Nephron (organoid): ENCODE results near the gene UBE4B.

Experiments used
- H3K27ac Mint-ChIP-seq, 3 experiments: 2 replicates each; pipeline ENCODE4 v1.8.0; 2020; ENCODE audit warnings: mixed read lengths in 3 of 3, mild to moderate bottlenecking in 2 of 3, moderate library complexity in 1 of 3
- H3K27me3 Mint-ChIP-seq: 2 replicates; pipeline ENCODE4 v1.8.0; 2021; ENCODE audit warnings: low read depth, mild to moderate bottlenecking, moderate library complexity, mixed read lengths
- H3K36me3 Mint-ChIP-seq: 2 replicates; pipeline ENCODE4 v1.8.0; 2020; ENCODE audit warnings: low read depth, mixed read lengths
- H3K4me1 Mint-ChIP-seq: 2 replicates; pipeline ENCODE4 v1.8.0; 2020; ENCODE audit warnings: mixed read lengths
- H3K4me3 Mint-ChIP-seq, 3 experiments: 2 replicates each; pipeline ENCODE4 v1.8.0; 2020; ENCODE audit warnings: mild to moderate bottlenecking in 3 of 3, mixed read lengths in 3 of 3, moderate library complexity in 2 of 3
- H3K9me3 Mint-ChIP-seq: 2 replicates; pipeline ENCODE4 v1.8.0; 2020; ENCODE audit warnings: mixed read lengths
- TF ChIP-seq, protein P1 (sequence below), 3 experiments: fragments of 200-600 bp; sonication (generic); IDR thresholded peaks; one replicate each; pipeline ENCODE4 v1.5.0; 2021; ENCODE audit warnings: antibody characterized with exemption in 3 of 3; ENCODE audit not compliant: unreplicated experiment in 3 of 3

Gene UBE4B

DNA sequence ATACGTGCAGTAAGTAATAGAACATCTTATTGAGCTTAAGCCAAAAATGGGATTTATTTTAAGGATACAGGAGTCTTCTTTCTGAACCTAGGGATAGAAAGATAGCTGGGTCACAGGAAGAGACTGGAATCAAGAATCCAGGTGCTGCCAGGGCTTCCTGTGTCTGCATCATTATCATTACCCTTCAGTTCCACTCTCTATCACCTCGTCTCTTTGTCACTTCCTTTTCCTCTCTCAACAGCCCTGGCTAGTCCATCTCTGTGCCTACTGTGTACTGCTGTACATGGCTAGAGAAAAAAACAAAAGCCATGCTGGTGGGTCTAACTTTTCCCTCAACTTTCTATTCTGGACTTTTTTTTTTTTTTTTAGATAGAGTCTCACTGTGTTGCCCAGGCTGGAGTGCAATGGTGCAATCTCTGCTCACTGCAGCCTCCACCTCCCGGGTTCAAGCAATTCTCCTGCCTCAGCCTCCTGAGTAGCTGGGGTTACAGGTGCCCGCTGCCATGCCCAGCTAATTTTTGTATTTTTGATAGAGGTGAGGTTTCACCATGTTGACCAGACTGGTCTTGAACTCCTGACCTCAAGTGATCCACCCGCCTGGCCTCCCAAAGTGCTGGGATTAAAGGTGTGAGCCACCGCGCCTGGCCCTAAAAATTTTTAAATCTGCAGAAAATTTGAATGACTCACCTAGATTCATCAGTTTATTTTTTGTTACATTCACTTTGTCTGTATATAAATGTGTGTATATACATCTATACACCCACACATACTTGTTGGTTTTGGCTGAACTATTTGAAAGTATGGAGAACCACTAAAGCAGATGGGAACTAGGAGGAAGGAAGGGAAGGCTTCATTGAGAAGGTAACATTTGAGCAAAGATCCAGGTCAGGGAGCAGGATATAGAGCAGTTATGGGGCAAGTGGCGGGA, 31.9 kb downstream of the UBE4B start:
- Mint-ChIP-seq H3K4me1 (peaks cover 10% of the 10 kb centered on the region), H3K4me3 (no peak overlapping the region), H3K27ac (peak overlapping the region in 2 of 3 experiments; percentile 20 to 29), H3K36me3 (no peaks in the 10 kb centered on the region), H3K27me3 (no peaks in the 10 kb centered on the region), H3K9me3 (no peaks in the 10 kb centered on the region)
- TF ChIP-seq, protein P1, sequence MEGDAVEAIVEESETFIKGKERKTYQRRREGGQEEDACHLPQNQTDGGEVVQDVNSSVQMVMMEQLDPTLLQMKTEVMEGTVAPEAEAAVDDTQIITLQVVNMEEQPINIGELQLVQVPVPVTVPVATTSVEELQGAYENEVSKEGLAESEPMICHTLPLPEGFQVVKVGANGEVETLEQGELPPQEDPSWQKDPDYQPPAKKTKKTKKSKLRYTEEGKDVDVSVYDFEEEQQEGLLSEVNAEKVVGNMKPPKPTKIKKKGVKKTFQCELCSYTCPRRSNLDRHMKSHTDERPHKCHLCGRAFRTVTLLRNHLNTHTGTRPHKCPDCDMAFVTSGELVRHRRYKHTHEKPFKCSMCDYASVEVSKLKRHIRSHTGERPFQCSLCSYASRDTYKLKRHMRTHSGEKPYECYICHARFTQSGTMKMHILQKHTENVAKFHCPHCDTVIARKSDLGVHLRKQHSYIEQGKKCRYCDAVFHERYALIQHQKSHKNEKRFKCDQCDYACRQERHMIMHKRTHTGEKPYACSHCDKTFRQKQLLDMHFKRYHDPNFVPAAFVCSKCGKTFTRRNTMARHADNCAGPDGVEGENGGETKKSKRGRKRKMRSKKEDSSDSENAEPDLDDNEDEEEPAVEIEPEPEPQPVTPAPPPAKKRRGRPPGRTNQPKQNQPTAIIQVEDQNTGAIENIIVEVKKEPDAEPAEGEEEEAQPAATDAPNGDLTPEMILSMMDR (IDR thresholded peaks at IDR 0.05; ENCODE audit: unreplicated experiment in 3 of 3), result no peak

DNA sequence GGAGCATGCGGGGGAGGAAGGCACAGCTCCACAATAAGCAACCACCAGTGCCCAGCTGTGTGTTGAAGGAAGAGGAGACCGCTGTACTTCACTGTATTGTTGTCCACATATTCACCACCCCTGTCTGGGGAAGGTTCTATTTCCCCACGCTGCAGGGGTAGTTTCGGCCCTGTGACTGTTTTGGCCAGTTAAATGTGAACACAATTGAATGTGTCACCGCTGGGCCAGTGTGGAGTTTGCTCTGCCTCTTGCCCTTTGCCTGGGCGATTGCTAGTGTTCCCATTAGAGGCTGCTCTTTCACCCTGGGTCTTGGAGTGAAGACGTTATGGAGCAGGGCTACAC, 32.6 kb downstream of the UBE4B start:
- peaks cover 10% of the 10 kb centered on the region for H3K4me1 Mint-ChIP-seq
- H3K4me3 Mint-ChIP-seq, result no peak overlapping the region
- no peaks in the 10 kb centered on the region for H3K9me3 Mint-ChIP-seq
- H3K27me3 Mint-ChIP-seq, result no peaks in the 10 kb centered on the region
- H3K36me3 Mint-ChIP-seq, result no peaks in the 10 kb centered on the region
- TF ChIP-seq, protein P1 (IDR thresholded peaks at IDR 0.05; ENCODE audit: unreplicated experiment in 3 of 3), result no peak
- peak overlapping the region in 2 of 3 experiments; percentile 20 to 29 for H3K27ac Mint-ChIP-seq

DNA sequence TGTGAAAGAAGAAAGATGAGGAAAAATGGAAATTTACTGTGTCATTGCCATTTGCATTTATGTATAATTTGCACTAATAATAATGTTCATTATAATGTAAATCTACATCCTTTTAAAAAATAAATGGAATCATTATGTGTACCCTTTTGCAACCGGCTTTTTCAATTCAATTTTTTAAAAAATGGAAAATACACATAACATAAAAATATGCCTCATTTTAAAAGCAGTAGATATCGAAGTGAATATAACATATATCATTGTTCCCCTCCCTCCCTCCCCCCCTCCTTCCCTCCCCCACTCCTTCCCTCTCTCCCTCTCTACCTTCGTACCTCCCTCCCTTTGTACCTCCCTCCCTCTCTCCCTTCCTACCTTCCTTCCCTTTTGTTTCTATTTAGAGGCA, 33.0 kb downstream of the UBE4B start:
- H3K27me3 Mint-ChIP-seq, result no peaks in the 10 kb centered on the region
- H3K27ac Mint-ChIP-seq, result no peak overlapping the region
- peaks cover 10% of the 10 kb centered on the region for H3K4me1 Mint-ChIP-seq
- TF ChIP-seq, protein P1 (IDR thresholded peaks at IDR 0.05; ENCODE audit: unreplicated experiment in 3 of 3), result no peak
- no peaks in the 10 kb centered on the region for H3K36me3 Mint-ChIP-seq
- no peak overlapping the region for H3K4me3 Mint-ChIP-seq
- no peaks in the 10 kb centered on the region for H3K9me3 Mint-ChIP-seq

DNA sequence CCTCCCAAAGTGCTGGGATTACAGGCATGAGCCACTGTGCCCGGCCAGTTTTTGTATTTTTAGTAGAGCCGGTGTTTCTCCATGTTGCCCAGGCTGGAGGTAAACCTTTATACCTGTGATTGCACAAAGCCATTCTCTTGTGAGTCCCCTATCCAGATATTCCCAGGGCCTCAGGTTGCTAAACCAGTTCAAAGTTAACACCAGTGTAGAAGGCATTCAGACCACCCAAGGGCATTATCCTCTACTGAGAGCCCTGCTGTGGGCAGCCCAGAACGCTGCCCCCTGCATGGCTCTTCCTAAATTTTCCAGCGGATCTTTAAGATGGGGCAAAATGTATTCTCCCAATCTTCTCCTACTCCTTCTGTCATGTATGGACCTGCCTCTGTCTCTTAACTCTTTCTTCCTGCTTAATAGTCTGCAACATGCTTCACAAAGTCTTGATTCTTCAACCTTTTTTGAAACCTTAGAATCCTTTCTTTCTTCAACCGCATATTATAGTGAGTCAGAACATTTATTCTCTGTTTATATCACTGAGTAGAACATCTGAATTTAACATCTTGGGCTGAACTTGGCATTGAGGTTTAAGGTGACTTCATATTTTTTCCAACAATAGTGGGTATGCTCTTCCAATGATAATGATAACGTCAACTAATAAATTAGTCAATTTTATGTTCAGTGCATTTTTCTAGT, 36.0 kb downstream of the UBE4B start:
- H3K9me3 Mint-ChIP-seq, result no peaks in the 10 kb centered on the region
- H3K27me3 Mint-ChIP-seq, result no peaks in the 10 kb centered on the region
- H3K4me3 Mint-ChIP-seq, result no peak overlapping the region
- peaks cover 10% of the 10 kb centered on the region for H3K36me3 Mint-ChIP-seq
- H3K4me1 Mint-ChIP-seq, result peaks cover 10% of the 10 kb centered on the region
- TF ChIP-seq, protein P1 (IDR thresholded peaks at IDR 0.05; ENCODE audit: unreplicated experiment in 3 of 3), result no peak
- no peak overlapping the region for H3K27ac Mint-ChIP-seq

DNA sequence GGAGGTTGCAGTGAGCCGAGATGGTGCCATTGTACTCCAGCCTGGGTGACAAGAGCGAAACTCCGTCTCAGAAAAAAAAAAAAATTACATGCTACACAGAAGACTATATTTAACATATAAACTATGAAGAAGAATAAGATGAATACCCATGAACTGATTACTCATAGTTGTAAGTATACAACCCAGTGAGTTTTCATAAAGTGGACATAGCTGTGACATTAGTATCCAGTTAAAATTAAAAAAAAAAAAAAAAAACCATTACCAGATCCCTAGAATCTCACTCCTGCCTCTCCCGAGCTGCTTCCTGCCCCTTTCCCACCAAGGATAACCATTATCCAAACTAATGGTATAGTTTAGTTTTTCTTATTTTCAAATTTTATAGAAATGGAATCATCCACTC, 37.4 kb downstream of the UBE4B start:
- Mint-ChIP-seq H3K9me3 (no peaks in the 10 kb centered on the region), H3K4me1 (peaks cover 6% of the 10 kb centered on the region), H3K4me3 (no peak overlapping the region), H3K27me3 (no peaks in the 10 kb centered on the region), H3K36me3 (peaks cover 21% of the 10 kb centered on the region), H3K27ac (no peak overlapping the region)
- TF ChIP-seq, protein P1 (IDR thresholded peaks at IDR 0.05; ENCODE audit: unreplicated experiment in 3 of 3), result no peak
